ENCODE measurements around the gene SCO1. TPM values are rescaled to one million over a fixed set of nuclear protein-coding genes. Genes with fewer than 3 reads are reported as not detected.
"Not testable (repeated sequence)": the region's sequence is repeated elsewhere in the genome, so short reads cannot be mapped to it uniquely, and the experiment has no call there.

SCO1 gene
- total RNA-seq, 2 experiments from 2014 or later: 39.7 to 42.3 TPM

DNA sequence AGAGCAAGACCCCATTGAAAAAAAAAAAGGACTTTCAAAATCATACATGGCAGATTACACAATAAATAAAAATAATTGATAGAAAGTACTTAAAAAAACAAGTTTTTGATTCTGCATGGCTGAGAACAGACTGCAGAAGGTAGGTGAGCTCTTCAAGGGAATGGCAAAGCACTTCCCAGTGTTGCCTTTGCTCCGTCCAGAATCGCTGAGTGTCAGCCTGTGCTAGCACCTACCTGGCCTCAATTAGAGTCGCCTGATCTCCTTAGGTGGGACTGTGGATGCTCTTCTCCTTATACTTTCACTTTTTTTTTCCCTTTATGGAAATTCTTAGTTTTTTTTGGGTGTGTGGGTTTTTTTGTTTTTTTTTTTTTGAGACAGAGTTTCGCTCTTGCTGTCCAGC lies 38.5 kb upstream of the SCO1 start:
- POLR2A ChIA-PET: no interaction called here
- no peak overlapping the region for H3K4me3 Mint-ChIP-seq
- H3K4me1 Mint-ChIP-seq: peaks cover 16% of the 10 kb centered on the region
- intact Hi-C loops (cut with DNase I, micrococcal nuclease): loop anchor here in 1 of 2 experiments (2.0 kb wide), 1 partner anchor 21 kb away; no protein-coding TSS in a partner anchor
- peaks cover 4% of the 10 kb centered on the region for H3K27me3 Mint-ChIP-seq
- no peak overlapping the region for H3K27ac Mint-ChIP-seq
- CTCF ChIA-PET: interaction anchor here (1.1 to 2.9 kb wide), 3 partner anchors 33 to 109 kb away, joined by 3 to 19 read pairs (median 4); no protein-coding TSS in a partner anchor
- no peaks in the 10 kb centered on the region for H3K9me3 Mint-ChIP-seq (ENCODE audit: low read depth)
- DNase-seq (no peak), ATAC-seq (no peak)
- no peaks in the 10 kb centered on the region for H3K36me3 Mint-ChIP-seq (ENCODE audit: low read depth)

DNA sequence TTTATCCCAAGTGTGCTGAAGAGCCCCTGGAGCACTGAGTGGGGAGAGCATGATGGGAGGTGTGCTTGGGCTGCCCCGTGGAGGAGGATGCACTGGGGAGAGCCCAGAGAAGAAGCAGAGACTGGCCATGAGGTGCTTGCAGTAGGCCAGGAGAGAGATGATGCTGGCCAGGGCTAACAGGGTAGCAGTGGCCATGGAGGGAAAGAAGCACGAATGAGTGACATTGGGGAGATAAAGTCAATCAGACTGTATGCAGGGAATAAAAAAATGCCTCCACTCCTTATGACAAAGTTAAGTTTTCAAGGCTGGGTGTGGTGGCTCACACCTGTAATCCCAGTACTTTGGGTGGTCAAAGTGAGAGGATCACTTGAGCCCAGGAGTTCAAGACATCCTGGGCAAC lies 37.9 kb upstream of the SCO1 start:
- no peak for DNase-seq
- Mint-ChIP-seq H3K36me3 (ENCODE audit: low read depth) (no peaks in the 10 kb centered on the region), H3K4me1 (peaks cover 21% of the 10 kb centered on the region), H3K9me3 (ENCODE audit: low read depth) (no peaks in the 10 kb centered on the region), H3K27me3 (peaks cover 2% of the 10 kb centered on the region), H3K4me3 (no peak overlapping the region), H3K27ac (no peak overlapping the region)
- POLR2A ChIA-PET: no interaction called here
- ATAC-seq: no peak
- intact Hi-C loops (cut with DNase I, micrococcal nuclease): no loop called here
- CTCF ChIA-PET: interaction anchor here (1.8 kb wide), 1 partner anchor 33 kb away, joined by 4 read pairs; no protein-coding TSS in a partner anchor

DNA sequence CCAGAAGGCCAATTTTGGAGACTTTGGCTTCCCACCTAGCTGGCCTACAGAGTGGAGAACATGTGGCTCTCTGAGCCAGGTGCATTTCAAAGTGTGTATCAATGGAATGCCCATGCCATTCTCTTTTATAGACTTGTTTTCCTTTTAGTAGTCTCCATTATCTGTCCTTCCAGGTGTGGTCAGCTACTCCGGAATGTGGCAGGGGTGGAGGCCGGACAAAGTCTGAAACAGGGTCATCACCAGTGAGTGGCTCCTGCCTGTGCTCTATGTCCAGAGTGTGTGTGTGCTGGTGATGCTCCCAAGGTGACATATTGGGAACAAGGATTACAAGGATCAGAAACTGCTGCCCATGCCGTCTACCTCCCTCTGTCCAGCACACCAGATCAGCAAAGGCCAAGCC lies 36.3 kb upstream of the SCO1 start:
- POLR2A ChIA-PET: interaction anchor here (0.6 kb wide), 1 partner anchor 1286 kb away, joined by 3 read pairs; no protein-coding TSS in a partner anchor
- Mint-ChIP-seq H3K27me3 (peaks cover 2% of the 10 kb centered on the region), H3K36me3 (ENCODE audit: low read depth) (no peaks in the 10 kb centered on the region), H3K9me3 (ENCODE audit: low read depth) (no peaks in the 10 kb centered on the region), H3K4me1 (peaks cover 23% of the 10 kb centered on the region), H3K4me3 (no peak overlapping the region), H3K27ac (no peak overlapping the region)
- CTCF ChIA-PET: no interaction called here
- intact Hi-C loops (cut with DNase I, micrococcal nuclease): no loop called here
- DNase-seq (no peak), ATAC-seq (no peak)

DNA sequence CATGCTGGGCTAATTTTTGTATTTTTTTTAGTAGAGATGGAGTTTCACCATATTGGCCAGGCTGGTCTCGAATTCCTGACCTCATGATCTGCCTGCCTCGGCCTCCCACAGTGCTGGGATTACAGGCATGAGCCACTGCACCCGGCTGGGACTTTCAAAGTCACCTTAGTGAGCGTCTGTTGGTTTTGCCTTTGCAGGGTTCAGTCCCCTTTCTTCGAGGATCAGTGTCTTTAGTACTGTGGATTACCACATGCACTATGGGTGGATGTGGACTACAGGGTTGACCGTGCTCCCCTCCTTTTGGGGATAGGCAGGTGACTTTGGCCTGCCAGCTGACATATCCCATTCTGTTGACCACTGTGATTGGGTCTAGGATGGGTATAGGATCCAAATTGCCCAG lies 34.8 kb upstream of the SCO1 start:
- intact Hi-C loops (cut with DNase I, micrococcal nuclease); H3K27me3 Mint-ChIP-seq; ATAC-seq; H3K36me3 Mint-ChIP-seq (ENCODE audit: low read depth); POLR2A ChIA-PET; H3K4me3 Mint-ChIP-seq; DNase-seq; H3K9me3 Mint-ChIP-seq (ENCODE audit: low read depth); H3K27ac Mint-ChIP-seq: not testable (repeated sequence)
- H3K4me1 Mint-ChIP-seq: peaks cover 20% of the 10 kb centered on the region
- CTCF ChIA-PET: interaction anchor here (0.6 to 0.7 kb wide), 2 partner anchors 28 to 961 kb away, joined by 3 read pairs; no protein-coding TSS in a partner anchor

DNA sequence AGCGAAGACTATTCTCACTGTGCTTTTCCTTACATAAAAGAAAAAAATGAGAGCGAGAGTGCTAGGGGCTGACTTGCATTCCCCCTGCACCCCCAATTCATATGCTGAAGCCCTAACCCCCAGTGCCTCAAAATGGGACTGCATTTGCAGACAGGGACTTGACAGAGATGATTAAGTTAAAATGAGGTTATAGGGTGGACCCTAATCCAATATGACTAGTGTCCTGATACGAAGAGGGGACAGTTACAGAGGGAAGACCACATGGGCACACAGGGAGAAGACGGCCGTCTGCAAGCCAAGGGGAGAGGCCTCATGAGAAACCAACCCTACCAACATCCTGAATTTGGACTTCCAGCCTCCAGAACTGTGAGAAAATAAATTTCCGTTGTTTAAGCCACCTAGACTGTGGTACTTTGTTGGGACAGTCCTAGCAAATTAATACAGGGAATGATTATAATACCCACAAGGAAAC lies 34.1 kb upstream of the SCO1 start:
- Mint-ChIP-seq H3K36me3 (ENCODE audit: low read depth) (no peaks in the 10 kb centered on the region), H3K9me3 (ENCODE audit: low read depth) (no peaks in the 10 kb centered on the region), H3K4me1 (peaks cover 24% of the 10 kb centered on the region), H3K27ac (no peak overlapping the region), H3K27me3 (peaks cover under 1% of the 10 kb centered on the region), H3K4me3 (peak overlapping the region; percentile 80)
- intact Hi-C loops (cut with DNase I, micrococcal nuclease): no loop called here
- ChIA-PET CTCF (interaction anchor here (0.6 to 1.2 kb wide), 2 partner anchors 85 to 961 kb away, joined by 3 to 4 read pairs; no protein-coding TSS in a partner anchor), POLR2A (no interaction called here)
- DNase-seq (no peak), ATAC-seq (no peak)

DNA sequence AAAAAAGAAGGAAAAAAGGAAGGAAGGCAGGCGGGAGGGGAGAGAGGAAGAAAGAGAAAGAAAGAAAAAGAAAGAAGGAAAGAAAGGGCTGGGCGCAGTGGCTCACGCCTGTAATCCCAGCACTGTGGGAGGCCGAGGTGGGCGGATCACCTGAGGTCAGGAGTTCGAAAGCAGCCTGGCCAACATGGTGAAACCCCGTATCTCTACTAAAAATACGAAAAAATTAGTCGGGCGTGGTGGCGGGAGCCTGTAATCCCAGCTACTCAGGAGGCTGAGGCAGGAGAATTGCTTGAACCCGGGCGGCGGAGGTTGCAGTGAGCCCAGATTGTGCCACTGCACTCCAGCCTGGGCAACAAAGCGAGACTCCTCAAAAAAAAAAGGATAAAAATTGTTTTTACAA lies 32.9 kb upstream of the SCO1 start:
- H3K27me3 Mint-ChIP-seq; H3K36me3 Mint-ChIP-seq (ENCODE audit: low read depth); ATAC-seq; POLR2A ChIA-PET; H3K9me3 Mint-ChIP-seq (ENCODE audit: low read depth); intact Hi-C loops (cut with DNase I, micrococcal nuclease): not testable (repeated sequence)
- Mint-ChIP-seq H3K4me1 (peaks cover 28% of the 10 kb centered on the region), H3K27ac (peak overlapping the region; percentile 78), H3K4me3 (peak overlapping the region; percentile 80)
- CTCF ChIA-PET: interaction anchor here (1.1 to 1.2 kb wide), 2 partner anchors 42 to 84 kb away, joined by 3 to 4 read pairs; no protein-coding TSS in a partner anchor
- DNase-seq: peak; percentile 46

DNA sequence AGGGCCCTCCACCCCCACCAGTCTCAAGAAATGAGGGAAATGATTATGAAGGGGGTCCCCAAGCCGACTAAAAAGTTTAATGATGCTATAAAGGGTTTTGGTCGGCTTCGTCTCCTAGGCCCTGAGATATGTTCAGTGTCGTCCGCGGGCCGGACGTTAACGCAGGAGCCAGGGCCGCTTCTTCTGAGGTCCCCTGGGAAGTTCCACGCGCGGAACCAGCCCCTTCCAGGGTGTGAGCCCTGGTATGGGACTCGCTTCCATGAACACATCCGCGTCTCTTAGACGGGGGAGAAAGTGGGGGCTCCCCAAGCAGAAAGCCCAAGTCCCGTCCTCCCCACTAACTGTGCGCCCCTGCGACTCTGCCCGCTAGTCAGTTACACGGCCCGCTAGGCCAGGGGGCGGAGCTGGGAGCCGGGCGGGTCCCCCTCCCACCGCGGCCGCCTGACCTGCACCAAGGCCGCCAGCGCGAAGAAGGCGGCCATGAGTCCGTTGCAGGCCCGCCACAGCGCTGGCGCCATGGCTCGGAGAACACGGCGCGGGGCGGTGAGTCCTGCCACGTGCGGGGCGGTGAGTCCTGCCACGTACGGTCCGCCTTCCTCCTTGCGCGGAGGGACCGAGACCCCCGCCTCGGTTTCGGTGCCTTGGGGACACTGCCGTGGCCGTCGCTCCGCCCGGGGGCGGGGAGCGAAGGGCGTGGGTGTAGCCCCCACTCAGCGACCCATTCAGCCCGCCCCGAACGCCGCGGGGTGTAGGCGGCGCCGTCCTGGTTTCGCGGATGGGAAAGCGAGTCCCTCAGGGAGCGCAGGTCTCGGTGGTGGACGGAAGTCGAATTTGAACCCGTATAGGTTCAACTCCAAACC lies 32.2 kb upstream of the SCO1 start, which contains the start of gene TMEM220:
Gene TMEM220 (minus strand): TSS at position 690 of the 860 bp plus-strand sequence. CDS start 172 bp downstream, at position 518.
- Mint-ChIP-seq H3K4me1 (peaks cover 28% of the 10 kb centered on the region), H3K27ac (peak within 1 kb of the TSS; percentile 78), H3K9me3 (ENCODE audit: low read depth) (no peaks in the 10 kb centered on the region), H3K27me3 (no peaks in the 10 kb centered on the region), H3K36me3 (ENCODE audit: low read depth) (no peaks in the 10 kb centered on the region), H3K4me3 (peak within 1 kb of the TSS; percentile 80)
- ATAC-seq: peak; percentile 63
- ChIA-PET POLR2A (no interaction called here), CTCF (interaction anchor here (0.8 to 1.1 kb wide), 3 partner anchors 8 to 98 kb away, joined by 3 read pairs; no protein-coding TSS in a partner anchor)
- peak; percentile 57 for DNase-seq
- intact Hi-C loops (cut with DNase I, micrococcal nuclease): loop anchor here (1.0 kb wide), 2 partner anchors 30 to 32 kb away; partner anchors contain the start of genes ADPRM (in 1 of the 2) and SCO1 (in 1 of the 2)

DNA sequence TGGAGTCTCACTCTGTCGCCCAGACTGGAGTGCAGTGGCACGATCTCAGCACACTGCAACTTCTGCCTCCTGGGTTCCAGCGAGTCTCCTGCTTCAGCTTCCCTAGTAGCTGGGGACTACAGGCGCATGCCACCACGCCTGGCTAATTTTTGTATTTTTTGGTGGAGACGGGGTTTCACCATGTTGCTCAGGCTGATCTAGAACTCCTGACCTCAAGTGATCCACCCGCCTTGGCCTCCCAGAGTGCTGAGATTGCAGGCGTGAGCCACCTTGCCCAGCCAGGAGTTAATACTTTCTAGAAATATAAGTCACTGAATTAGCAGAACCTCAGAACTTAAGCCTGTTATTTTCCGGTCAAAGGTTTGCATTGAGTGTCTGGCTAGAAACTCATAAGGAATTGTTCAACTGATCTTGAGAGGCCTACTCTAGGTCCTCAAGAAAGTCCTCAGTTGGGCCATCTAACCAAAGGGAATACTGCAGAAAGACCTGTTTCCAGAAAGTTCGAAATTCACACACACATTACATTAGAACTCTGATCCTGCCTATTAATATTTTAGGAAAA lies 31.1 kb upstream of the SCO1 start:
- Mint-ChIP-seq H3K36me3 (ENCODE audit: low read depth) (no peaks in the 10 kb centered on the region), H3K27me3 (no peaks in the 10 kb centered on the region), H3K4me1 (peaks cover 28% of the 10 kb centered on the region), H3K4me3 (no peak overlapping the region), H3K9me3 (ENCODE audit: low read depth) (no peaks in the 10 kb centered on the region), H3K27ac (no peak overlapping the region)
- ATAC-seq (no peak), DNase-seq (no peak)
- ChIA-PET CTCF (interaction anchor here (0.8 to 1.0 kb wide), 3 partner anchors 9 to 99 kb away, joined by 3 read pairs; no protein-coding TSS in a partner anchor), POLR2A (no interaction called here)
- intact Hi-C loops (cut with DNase I, micrococcal nuclease): no loop called here

DNA sequence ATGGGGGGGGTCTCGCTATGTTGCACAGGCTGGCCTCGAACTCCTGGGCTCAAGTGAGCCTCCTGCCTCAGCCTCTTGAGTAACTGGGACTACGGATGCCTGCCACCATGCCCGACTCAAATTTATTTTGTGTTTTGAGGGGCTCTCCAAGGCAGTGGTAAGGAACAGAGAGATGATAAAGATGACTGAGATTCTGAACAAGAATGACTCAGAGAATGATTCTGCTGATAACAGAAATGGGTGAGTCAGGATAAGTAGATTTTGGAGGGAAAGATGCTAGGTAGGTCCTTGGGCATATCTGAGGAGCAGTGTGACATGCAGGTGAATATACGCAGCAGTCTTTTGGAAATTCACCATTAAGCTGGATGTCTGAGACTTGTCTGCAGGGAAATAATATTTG lies 29.9 kb upstream of the SCO1 start:
- no peak overlapping the region for H3K27ac Mint-ChIP-seq
- ATAC-seq (peak; percentile 67), DNase-seq (peak; percentile 25)
- no peaks in the 10 kb centered on the region for H3K9me3 Mint-ChIP-seq (ENCODE audit: low read depth)
- POLR2A ChIA-PET: no interaction called here
- no peak overlapping the region for H3K4me3 Mint-ChIP-seq
- no peaks in the 10 kb centered on the region for H3K27me3 Mint-ChIP-seq
- H3K36me3 Mint-ChIP-seq (ENCODE audit: low read depth): no peaks in the 10 kb centered on the region
- CTCF ChIA-PET: no interaction called here
- intact Hi-C loops (cut with DNase I, micrococcal nuclease): no loop called here
- H3K4me1 Mint-ChIP-seq: peaks cover 28% of the 10 kb centered on the region

DNA sequence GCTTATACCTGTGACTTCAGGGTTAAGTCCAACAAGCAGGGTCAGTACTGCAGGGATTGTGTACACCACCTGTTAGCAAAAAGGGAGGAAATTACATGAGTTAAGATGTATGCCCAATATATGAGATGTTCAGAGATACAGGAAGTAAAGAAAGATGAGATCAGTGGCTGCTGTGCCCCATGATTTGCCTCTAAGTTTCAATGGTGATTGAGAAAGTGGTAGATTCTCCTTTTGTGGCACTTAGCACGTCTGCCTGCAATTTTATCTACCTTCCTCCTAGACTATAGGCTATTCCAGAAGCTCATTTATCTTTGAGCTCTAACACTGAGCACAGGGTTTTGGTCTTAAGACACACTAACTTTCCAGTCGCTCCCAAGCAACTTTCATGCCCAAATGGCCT lies 28.9 kb upstream of the SCO1 start:
- no peak overlapping the region for H3K27ac Mint-ChIP-seq
- H3K4me1 Mint-ChIP-seq: peaks cover 28% of the 10 kb centered on the region
- no peaks in the 10 kb centered on the region for H3K36me3 Mint-ChIP-seq (ENCODE audit: low read depth)
- no peaks in the 10 kb centered on the region for H3K27me3 Mint-ChIP-seq
- ChIA-PET CTCF (interaction anchor here (0.7 kb wide), 1 partner anchor 11 kb away, joined by 4 read pairs; no protein-coding TSS in a partner anchor), POLR2A (no interaction called here)
- no peak for ATAC-seq
- no peak overlapping the region for H3K4me3 Mint-ChIP-seq
- no peak for DNase-seq
- intact Hi-C loops (cut with DNase I, micrococcal nuclease): no loop called here
- H3K9me3 Mint-ChIP-seq (ENCODE audit: low read depth): no peaks in the 10 kb centered on the region

DNA sequence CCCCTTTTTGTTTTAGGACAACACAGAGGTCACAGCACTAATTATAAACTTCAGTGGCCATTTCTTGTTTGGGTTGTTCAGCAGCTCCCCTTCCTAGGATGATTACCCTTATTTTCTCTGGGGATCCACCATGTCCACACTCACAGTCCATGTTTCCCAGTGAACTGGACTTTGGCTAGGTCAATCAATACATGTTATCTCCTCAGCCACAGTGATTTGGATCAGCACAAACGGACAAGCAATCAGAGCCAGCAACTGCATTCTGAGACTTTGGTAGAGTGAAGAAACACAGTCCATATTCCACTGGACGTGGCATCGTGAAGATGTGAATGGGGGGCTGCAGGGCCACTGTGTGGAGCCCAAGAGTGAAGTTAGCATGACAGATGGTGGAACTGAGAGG lies 27.9 kb upstream of the SCO1 start:
- Mint-ChIP-seq H3K36me3 (ENCODE audit: low read depth) (no peaks in the 10 kb centered on the region), H3K27me3 (no peaks in the 10 kb centered on the region), H3K4me1 (peaks cover 18% of the 10 kb centered on the region), H3K27ac (no peak overlapping the region), H3K9me3 (ENCODE audit: low read depth) (no peaks in the 10 kb centered on the region), H3K4me3 (no peak overlapping the region)
- intact Hi-C loops (cut with DNase I, micrococcal nuclease): no loop called here
- DNase-seq (no peak), ATAC-seq (no peak)
- CTCF ChIA-PET: interaction anchor here (0.6 kb wide), 1 partner anchor 12 kb away, joined by 3 read pairs; no protein-coding TSS in a partner anchor
- POLR2A ChIA-PET: no interaction called here
